Lung (tissue), 12 donors: Measurements from ENCODE around the gene TRIM71. TPM values are rescaled to one million over a fixed set of nuclear protein-coding genes. Genes with fewer than 3 reads are reported as not detected.

Experiments used
- ATAC-seq: fragments of 200-7000 bp; cut with Tn5 transposase; one replicate; pipeline ENCODE4 v1.9.1; 2020; ENCODE audit warnings: moderate number of reproducible peaks; ENCODE audit not compliant: insufficient read depth, low FRiP score
- DNase-seq, 3 donors: peaks; one replicate each; pipeline ENCODE4 v3.0.0-alpha.2; 2013 to 2017
- H3K27ac ChIP-seq, 2 donors: one replicate each; pipeline ENCODE4 v1.5.1; 2013; ENCODE audit warnings: mild to moderate bottlenecking in 2 of 2, moderate library complexity in 2 of 2, control low read depth in 1 of 2, inconsistent platforms in 1 of 2, low read depth in 1 of 2, low read length in 1 of 2
- H3K27me3 ChIP-seq, 3 donors: one replicate each; pipeline ENCODE4 v1.5.1; 2013; ENCODE audit warnings: low read length in 2 of 3; ENCODE audit not compliant: control insufficient read depth in 3 of 3, insufficient read depth in 3 of 3
- H3K36me3 ChIP-seq, 4 donors: one replicate each; pipeline ENCODE4 v1.5.1; 2013; ENCODE audit warnings: low read length in 4 of 4, mild to moderate bottlenecking in 1 of 4, moderate library complexity in 1 of 4; ENCODE audit not compliant: control insufficient read depth in 4 of 4, insufficient read depth in 4 of 4
- H3K4me1 ChIP-seq, 5 donors: one replicate each; pipeline ENCODE4 v1.5.1; 2013; ENCODE audit warnings: low read length in 5 of 5, mild to moderate bottlenecking in 2 of 5, moderate library complexity in 1 of 5; ENCODE audit not compliant: control insufficient read depth in 5 of 5, insufficient read depth in 5 of 5
- H3K4me3 ChIP-seq: one replicate; pipeline ENCODE4 v1.5.1; 2013; ENCODE audit warnings: mild to moderate bottlenecking, control low read depth, moderate library complexity
- H3K9ac ChIP-seq, 2 donors: one replicate each; pipeline ENCODE4 v1.5.1; 2013; ENCODE audit warnings: low read length in 2 of 2, control low read depth in 1 of 2; ENCODE audit not compliant: insufficient read depth in 1 of 2
- H3K9me3 ChIP-seq, 4 donors: one replicate each; pipeline ENCODE4 v1.5.1; 2013; ENCODE audit warnings: low read length in 3 of 4, mild to moderate bottlenecking in 1 of 4, moderate library complexity in 1 of 4; ENCODE audit not compliant: control insufficient read depth in 4 of 4, insufficient read depth in 3 of 4
- WGBS, 2 donors: extraction: QIAGEN DNeasy Blood & Tissue Kit; methylation state at CpG; one replicate each; pipeline ENCODE4 v1.1.7; 2013; 5-methylcytosine and 5-hydroxymethylcytosine counted together
- polyA plus RNA-seq, 2 donors: library from polyadenylated mRNA; stranded (reverse); fragments of 200-250 nt; gene quantifications; one replicate each; pipeline ENCODE4 v1.2.1, GENCODE V29; 2013
- total RNA-seq, 2 donors: library from RNA; depleted of rRNA in 1 of 2; stranded (reverse); fragments of >200 nt in 1 of 2; gene quantifications; one replicate each; pipeline ENCODE4 v1.2.1, GENCODE V29; 2014 to 2021
- TF ChIP-seq, protein P1 (sequence below): IDR thresholded peaks from 2 replicates; pipeline ENCODE4 v1.5.1; 2012; ENCODE audit warnings: mild to moderate bottlenecking; ENCODE audit errors: control extremely low read depth, extremely low read depth
- donor health status: control.
- donor health status: control.
- donor health status: Bipolar disorder and iron deficiency.
- donor health status: healthy.
- donor health status: DM: yes; HTN: yes; CAD: no.

TRIM71 gene
- total and polyA plus RNA-seq, 4 donors, result 0.45 to 9.9 (median 2.0) TPM

GRCh38 chr3:32888739-32889138 lies 70.9 kb downstream of the TRIM71 start:
- Histone ChIP-seq H3K36me3 (peaks cover 0 to 6% (median 4%) of the 10 kb centered on the region in 4 donors), H3K27ac (no peak overlapping the region), H3K9me3 (no peaks in the 10 kb centered on the region), H3K4me1 (peaks cover 0 to 10% (median 2%) of the 10 kb centered on the region in 5 donors), H3K9ac (no peak overlapping the region), H3K27me3 (no peaks in the 10 kb centered on the region), H3K4me3 (no peak overlapping the region)
- TF ChIP-seq, protein P1, sequence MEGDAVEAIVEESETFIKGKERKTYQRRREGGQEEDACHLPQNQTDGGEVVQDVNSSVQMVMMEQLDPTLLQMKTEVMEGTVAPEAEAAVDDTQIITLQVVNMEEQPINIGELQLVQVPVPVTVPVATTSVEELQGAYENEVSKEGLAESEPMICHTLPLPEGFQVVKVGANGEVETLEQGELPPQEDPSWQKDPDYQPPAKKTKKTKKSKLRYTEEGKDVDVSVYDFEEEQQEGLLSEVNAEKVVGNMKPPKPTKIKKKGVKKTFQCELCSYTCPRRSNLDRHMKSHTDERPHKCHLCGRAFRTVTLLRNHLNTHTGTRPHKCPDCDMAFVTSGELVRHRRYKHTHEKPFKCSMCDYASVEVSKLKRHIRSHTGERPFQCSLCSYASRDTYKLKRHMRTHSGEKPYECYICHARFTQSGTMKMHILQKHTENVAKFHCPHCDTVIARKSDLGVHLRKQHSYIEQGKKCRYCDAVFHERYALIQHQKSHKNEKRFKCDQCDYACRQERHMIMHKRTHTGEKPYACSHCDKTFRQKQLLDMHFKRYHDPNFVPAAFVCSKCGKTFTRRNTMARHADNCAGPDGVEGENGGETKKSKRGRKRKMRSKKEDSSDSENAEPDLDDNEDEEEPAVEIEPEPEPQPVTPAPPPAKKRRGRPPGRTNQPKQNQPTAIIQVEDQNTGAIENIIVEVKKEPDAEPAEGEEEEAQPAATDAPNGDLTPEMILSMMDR, result no peak
- no peak for ATAC-seq
- DNase-seq, result no peak
- 74 to 79% methylated on average over 1 of the region's 1 CpG for WGBS, 2 donors

GRCh38 chr3:32890420-32891276 lies 72.9 kb downstream of the TRIM71 start:
- 96 to 97% methylated on average over 42 of the region's 42 CpGs for WGBS, 2 donors
- no peak for DNase-seq

DNA sequence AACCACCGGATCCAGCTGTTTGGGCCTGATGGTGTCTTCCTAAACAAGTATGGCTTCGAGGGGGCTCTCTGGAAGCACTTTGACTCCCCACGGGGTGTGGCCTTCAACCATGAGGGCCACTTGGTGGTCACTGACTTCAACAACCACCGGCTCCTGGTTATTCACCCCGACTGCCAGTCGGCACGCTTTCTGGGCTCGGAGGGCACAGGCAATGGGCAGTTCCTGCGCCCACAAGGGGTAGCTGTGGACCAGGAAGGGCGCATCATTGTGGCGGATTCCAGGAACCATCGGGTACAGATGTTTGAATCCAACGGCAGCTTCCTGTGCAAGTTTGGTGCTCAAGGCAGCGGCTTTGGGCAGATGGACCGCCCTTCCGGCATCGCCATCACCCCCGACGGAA lies 73.6 kb downstream of the TRIM71 start:
- Histone ChIP-seq H3K9me3 (no peaks in the 10 kb centered on the region), H3K36me3 (peaks cover 0 to 6% (median 4%) of the 10 kb centered on the region in 4 donors), H3K4me3 (peak overlapping the region; percentile 1), H3K4me1 (peaks cover 0 to 8% (median 0%) of the 10 kb centered on the region in 5 donors), H3K9ac (no peak overlapping the region), H3K27me3 (no peaks in the 10 kb centered on the region), H3K27ac (no peak overlapping the region)
- no peak for DNase-seq
- TF ChIP-seq, protein P1, result no peak
- WGBS, 2 donors, result 92 to 94% methylated on average over 19 of the region's 19 CpGs
- no peak for ATAC-seq

More at GRCh38 chr3:32890420-32891276, 72.9 kb downstream of the TRIM71 start:
- H3K4me3 ChIP-seq, result no peak overlapping the region
- H3K9me3 ChIP-seq, result no peaks in the 10 kb centered on the region
- H3K27ac ChIP-seq, result no peak overlapping the region
- H3K9ac ChIP-seq, result no peak overlapping the region
- no peaks in the 10 kb centered on the region for H3K27me3 ChIP-seq
- H3K36me3 ChIP-seq, result peaks cover 0 to 6% (median 4%) of the 10 kb centered on the region in 4 donors
- no peak for ATAC-seq
- TF ChIP-seq, protein P1, result no peak
- H3K4me1 ChIP-seq, result peaks cover 0 to 10% (median 0%) of the 10 kb centered on the region in 5 donors
